ENCODE data around the gene SYVN1. TPM values are rescaled to one million over a fixed set of nuclear protein-coding genes. Genes with fewer than 3 reads are reported as not detected.

SYVN1 gene
- total RNA-seq, 1 experiment from 2014 or later: 51.5 TPM

DNA sequence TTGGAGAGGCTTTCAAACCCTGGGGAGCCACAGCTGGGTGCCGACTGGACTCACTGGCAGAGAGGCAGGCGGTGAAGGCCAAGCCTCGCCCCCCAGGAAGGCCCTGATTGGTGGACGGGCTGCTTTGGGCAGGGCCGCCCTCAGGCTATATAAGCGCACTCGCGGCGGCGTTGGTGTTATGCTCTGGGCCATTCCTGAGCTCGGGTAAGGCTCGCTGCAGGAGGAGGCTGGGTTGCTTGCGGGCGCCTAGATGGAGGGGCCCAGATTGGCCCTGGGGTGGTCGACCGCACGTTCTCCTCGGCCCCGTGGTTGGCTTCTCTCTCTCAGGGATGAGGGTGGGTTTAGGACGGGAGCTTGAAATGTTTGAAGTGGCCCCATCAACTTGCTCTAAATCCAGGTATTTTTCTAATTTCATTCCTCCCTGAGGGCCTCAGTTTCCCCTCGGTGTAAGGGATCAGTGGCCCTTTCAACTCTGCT lies 35.8 kb upstream of the SYVN1 start, which contains the start of gene SPDYC:
Gene SPDYC, plus strand, starts transcription at position 176 of the 477 bp plus-strand sequence. CDS start 1,125 bp downstream, outside the sequence.
- Histone ChIP-seq H2AFZ (no peak within 1 kb of the TSS), H3K4me1 (replicated peaks; ENCODE audit: insufficient read depth) (peaks cover 4% of the 10 kb centered on the region; the same call in 1 of the 2 replicates), H4K20me1 (ENCODE audit: insufficient read depth) (no peaks in the 10 kb centered on the region), H3K36me3 (ENCODE audit: low read depth) (no peaks in the 10 kb centered on the region), H3K9me2 (ENCODE audit: insufficient read depth) (no peaks in the 10 kb centered on the region), H3K9me3 (ENCODE audit: insufficient read depth, low read depth) (no peaks in the 10 kb centered on the region), H3K4me3 (no peak within 1 kb of the TSS), H3K4me2 (no peak within 1 kb of the TSS), H3K79me2 (ENCODE audit: low read depth) (no peaks in the 10 kb centered on the region), H3F3A (ENCODE audit: insufficient read depth, low read depth) (peaks cover 23% of the 10 kb centered on the region; the same call in 1 of the 2 replicates), H3K27ac (no peak within 1 kb of the TSS), H3K27me3 (ENCODE audit: insufficient read depth, low read depth) (no peaks in the 10 kb centered on the region)
- no peak for DNase-seq
- ChIA-PET CTCF (no interaction called here), POLR2A (ENCODE audit: unreplicated experiment) (no interaction called here)
- no peak for TF ChIP-seq EZH2 (IDR thresholded peaks at IDR 0.05; ENCODE audit: low read depth)
- TF ChIP-seq, protein P1, sequence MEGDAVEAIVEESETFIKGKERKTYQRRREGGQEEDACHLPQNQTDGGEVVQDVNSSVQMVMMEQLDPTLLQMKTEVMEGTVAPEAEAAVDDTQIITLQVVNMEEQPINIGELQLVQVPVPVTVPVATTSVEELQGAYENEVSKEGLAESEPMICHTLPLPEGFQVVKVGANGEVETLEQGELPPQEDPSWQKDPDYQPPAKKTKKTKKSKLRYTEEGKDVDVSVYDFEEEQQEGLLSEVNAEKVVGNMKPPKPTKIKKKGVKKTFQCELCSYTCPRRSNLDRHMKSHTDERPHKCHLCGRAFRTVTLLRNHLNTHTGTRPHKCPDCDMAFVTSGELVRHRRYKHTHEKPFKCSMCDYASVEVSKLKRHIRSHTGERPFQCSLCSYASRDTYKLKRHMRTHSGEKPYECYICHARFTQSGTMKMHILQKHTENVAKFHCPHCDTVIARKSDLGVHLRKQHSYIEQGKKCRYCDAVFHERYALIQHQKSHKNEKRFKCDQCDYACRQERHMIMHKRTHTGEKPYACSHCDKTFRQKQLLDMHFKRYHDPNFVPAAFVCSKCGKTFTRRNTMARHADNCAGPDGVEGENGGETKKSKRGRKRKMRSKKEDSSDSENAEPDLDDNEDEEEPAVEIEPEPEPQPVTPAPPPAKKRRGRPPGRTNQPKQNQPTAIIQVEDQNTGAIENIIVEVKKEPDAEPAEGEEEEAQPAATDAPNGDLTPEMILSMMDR (conservative IDR thresholded peaks at IDR 0.05): no peak
- no TSS peak for BruUV-seq (replicated peaks)
- intact Hi-C loops (cut with micrococcal nuclease; ENCODE audit: unreplicated experiment): no loop called here

DNA sequence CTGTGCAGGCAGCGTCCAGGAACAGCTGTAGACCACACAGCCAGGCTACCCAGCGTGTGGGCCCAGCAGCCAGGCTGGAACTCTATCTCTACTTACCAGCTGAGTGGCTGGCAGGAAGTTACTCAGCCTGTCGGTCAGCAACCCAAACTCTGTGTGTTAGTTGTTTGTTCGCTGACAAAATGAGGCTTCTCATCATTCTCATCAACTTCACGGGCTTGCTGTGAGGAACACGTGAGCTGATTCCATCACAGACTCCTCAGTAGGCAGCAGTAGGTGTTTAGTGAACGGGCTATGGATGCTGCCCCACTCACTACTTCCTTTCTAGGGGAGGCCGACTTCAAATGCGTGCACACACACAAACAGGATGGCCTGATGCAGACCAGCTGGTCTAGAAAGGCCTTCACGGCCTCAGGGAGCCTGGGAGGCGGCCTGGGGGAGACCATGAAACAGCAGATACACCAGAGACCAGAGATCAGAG lies 34.9 kb upstream of the SYVN1 start:
- H3K36me3 ChIP-seq (ENCODE audit: low read depth): no peaks in the 10 kb centered on the region
- H3K79me2 ChIP-seq (ENCODE audit: low read depth): no peaks in the 10 kb centered on the region
- no peaks in the 10 kb centered on the region for H4K20me1 ChIP-seq (ENCODE audit: insufficient read depth)
- no peak overlapping the region for H2AFZ ChIP-seq
- no peak overlapping the region for H3K27ac ChIP-seq
- peaks cover 22% of the 10 kb centered on the region; the same call in 1 of the 2 replicates for H3F3A ChIP-seq (ENCODE audit: insufficient read depth, low read depth)
- intact Hi-C loops (cut with micrococcal nuclease; ENCODE audit: unreplicated experiment): no loop called here
- no peak for DNase-seq
- BruUV-seq (replicated peaks): no TSS peak
- ChIA-PET POLR2A (ENCODE audit: unreplicated experiment) (interaction anchor here (0.7 kb wide), 1 partner anchor 171 kb away, joined by 15 read pairs; no protein-coding TSS in a partner anchor), CTCF (interaction anchor here (0.6 kb wide), 1 partner anchor 304 kb away, joined by 9 read pairs; no protein-coding TSS in a partner anchor)
- TF ChIP-seq, protein P1 (conservative IDR thresholded peaks at IDR 0.05): no peak
- no peak for TF ChIP-seq EZH2 (IDR thresholded peaks at IDR 0.05; ENCODE audit: low read depth)
- no peaks in the 10 kb centered on the region; the same call in 1 of the 2 replicates for H3K4me1 ChIP-seq (replicated peaks; ENCODE audit: insufficient read depth)
- no peak overlapping the region for H3K4me3 ChIP-seq
- H3K4me2 ChIP-seq: no peak overlapping the region
- no peaks in the 10 kb centered on the region for H3K9me2 ChIP-seq (ENCODE audit: insufficient read depth)
- H3K27me3 ChIP-seq (ENCODE audit: insufficient read depth, low read depth): no peaks in the 10 kb centered on the region
- no peaks in the 10 kb centered on the region for H3K9me3 ChIP-seq (ENCODE audit: insufficient read depth, low read depth)

DNA sequence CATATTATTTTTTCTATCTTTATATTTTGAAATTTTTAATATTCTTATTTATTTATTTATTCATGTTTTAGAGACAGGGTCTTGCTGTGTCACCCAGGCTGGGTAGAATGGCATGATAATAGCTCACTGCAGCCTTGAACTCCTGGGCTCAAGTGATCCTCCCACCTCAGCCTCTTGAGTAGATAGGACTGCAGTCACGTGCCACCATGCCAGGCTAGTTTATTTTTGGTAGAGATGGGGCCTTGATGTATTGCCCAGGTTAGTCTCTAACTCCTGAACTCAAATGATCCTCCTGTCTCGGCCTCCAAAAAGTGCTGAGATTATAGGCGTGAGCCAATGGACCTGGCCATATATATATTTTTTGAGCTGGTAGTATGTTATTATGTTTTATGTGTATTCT lies 33.3 kb upstream of the SYVN1 start:
- H4K20me1 ChIP-seq (ENCODE audit: insufficient read depth): no peaks in the 10 kb centered on the region
- no peaks in the 10 kb centered on the region for H3K27me3 ChIP-seq (ENCODE audit: insufficient read depth, low read depth)
- peaks cover 23% of the 10 kb centered on the region; the same call in 1 of the 2 replicates for H3F3A ChIP-seq (ENCODE audit: insufficient read depth, low read depth)
- ChIA-PET POLR2A (ENCODE audit: unreplicated experiment) (interaction anchor here (0.7 kb wide), 1 partner anchor 17 kb away, joined by 10 read pairs; no protein-coding TSS in a partner anchor), CTCF (interaction anchor here (0.6 kb wide), 1 partner anchor 25 kb away, joined by 5 read pairs; no protein-coding TSS in a partner anchor)
- H3K9me2 ChIP-seq (ENCODE audit: insufficient read depth): no peaks in the 10 kb centered on the region
- no peaks in the 10 kb centered on the region for H3K4me1 ChIP-seq (replicated peaks; ENCODE audit: insufficient read depth)
- H3K9me3 ChIP-seq (ENCODE audit: insufficient read depth, low read depth): no peaks in the 10 kb centered on the region
- TF ChIP-seq, protein P1 (conservative IDR thresholded peaks at IDR 0.05): no peak
- no peak for TF ChIP-seq EZH2 (IDR thresholded peaks at IDR 0.05; ENCODE audit: low read depth)
- no peaks in the 10 kb centered on the region for H3K36me3 ChIP-seq (ENCODE audit: low read depth)
- H3K4me3 ChIP-seq: no peak overlapping the region
- no peak overlapping the region for H2AFZ ChIP-seq
- intact Hi-C loops (cut with micrococcal nuclease; ENCODE audit: unreplicated experiment): no loop called here
- no peaks in the 10 kb centered on the region for H3K79me2 ChIP-seq (ENCODE audit: low read depth)
- no peak for DNase-seq
- no peak overlapping the region for H3K27ac ChIP-seq
- no peak overlapping the region for H3K4me2 ChIP-seq
- no TSS peak for BruUV-seq (replicated peaks)
